Brain microvascular endothelial cell (primary cell): ENCODE data around the gene OSBPL10.

Experiments used
- DNase-seq: peaks from one replicate; pipeline ENCODE4 v3.0.0-alpha.2; 2020
- H3K27ac ChIP-seq: fragments of 250-450 bp; sonication (Bioruptor Pico); 2 replicates; pipeline ENCODE4 v1.5.1; 2020; ENCODE audit warnings: mild to moderate bottlenecking, moderate library complexity
- H3K27me3 ChIP-seq: fragments of 250-450 bp; sonication (Bioruptor Pico); replicated peaks from 2 replicates; pipeline ENCODE4 v1.5.1; 2020; ENCODE audit warnings: mild to moderate bottlenecking
- H3K36me3 ChIP-seq: fragments of 250-450 bp; sonication (Bioruptor Pico); replicated peaks from 2 replicates; pipeline ENCODE4 v1.5.1; 2020; ENCODE audit warnings: mild to moderate bottlenecking
- H3K4me3 ChIP-seq: 2 replicates; pipeline ENCODE4 v1.5.1; 2011; ENCODE audit warnings: low read depth, mild to moderate bottlenecking, control low read depth, low read length, moderate library complexity
- in situ Hi-C: cut with HindIII; loops from 2 replicates; pipeline ENCODE4 v1.10.0; 2017; ENCODE audit warnings: low sequenced_read_pairs, low pct_ligation_motif_present
- TF ChIP-seq, protein P1 (sequence below): IDR thresholded peaks from 2 replicates; pipeline ENCODE4 v1.5.1; 2011; ENCODE audit warnings: low read depth, mild to moderate bottlenecking, moderate library complexity, low read length, control low read depth, inconsistent platforms; ENCODE audit errors: missing control alignments

OSBPL10 gene

GRCh38 chr3:31770822-31771326 is 210.2 kb downstream of the OSBPL10 start:
- Histone ChIP-seq H3K36me3 (no peaks in the 10 kb centered on the region), H3K4me3 (no peak overlapping the region), H3K27ac (no peak overlapping the region), H3K27me3 (no peaks in the 10 kb centered on the region)
- in situ Hi-C loops, result no loop called here
- TF ChIP-seq, protein P1, sequence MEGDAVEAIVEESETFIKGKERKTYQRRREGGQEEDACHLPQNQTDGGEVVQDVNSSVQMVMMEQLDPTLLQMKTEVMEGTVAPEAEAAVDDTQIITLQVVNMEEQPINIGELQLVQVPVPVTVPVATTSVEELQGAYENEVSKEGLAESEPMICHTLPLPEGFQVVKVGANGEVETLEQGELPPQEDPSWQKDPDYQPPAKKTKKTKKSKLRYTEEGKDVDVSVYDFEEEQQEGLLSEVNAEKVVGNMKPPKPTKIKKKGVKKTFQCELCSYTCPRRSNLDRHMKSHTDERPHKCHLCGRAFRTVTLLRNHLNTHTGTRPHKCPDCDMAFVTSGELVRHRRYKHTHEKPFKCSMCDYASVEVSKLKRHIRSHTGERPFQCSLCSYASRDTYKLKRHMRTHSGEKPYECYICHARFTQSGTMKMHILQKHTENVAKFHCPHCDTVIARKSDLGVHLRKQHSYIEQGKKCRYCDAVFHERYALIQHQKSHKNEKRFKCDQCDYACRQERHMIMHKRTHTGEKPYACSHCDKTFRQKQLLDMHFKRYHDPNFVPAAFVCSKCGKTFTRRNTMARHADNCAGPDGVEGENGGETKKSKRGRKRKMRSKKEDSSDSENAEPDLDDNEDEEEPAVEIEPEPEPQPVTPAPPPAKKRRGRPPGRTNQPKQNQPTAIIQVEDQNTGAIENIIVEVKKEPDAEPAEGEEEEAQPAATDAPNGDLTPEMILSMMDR, result no peak
- DNase-seq, result peak; percentile 9

DNA sequence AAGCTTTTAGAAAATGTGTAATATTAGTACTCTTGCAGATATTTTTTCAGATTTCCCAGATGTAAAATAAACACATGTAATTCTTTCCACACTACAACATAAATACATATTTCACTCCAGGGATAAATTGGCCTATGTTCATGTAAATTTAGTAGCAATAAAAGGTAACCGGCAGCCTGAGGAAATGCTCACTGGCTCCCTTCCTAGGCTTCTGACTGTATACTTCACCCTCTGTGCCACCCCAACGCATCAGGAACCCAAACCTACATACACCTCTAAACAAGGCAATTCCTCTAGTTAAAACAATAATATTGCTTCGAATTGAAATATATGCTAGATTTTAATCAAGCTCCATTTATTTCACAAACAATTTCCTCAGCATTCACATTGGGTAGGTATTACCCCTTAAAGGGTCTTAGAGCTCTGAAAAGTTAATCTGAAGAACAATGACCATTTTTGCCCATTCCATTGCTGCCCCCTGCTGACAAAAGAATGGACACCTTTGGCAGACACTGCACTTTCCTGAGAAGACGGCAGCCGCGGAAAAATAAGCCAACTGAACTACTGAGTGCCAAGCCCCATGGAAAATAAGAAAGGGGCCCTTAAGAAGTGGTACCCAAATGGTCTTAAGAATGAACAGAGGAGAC is 212.5 kb downstream of the OSBPL10 start:
- peak; percentile 55 for DNase-seq
- Histone ChIP-seq H3K27me3 (no peaks in the 10 kb centered on the region), H3K27ac (no peak overlapping the region), H3K36me3 (no peaks in the 10 kb centered on the region), H3K4me3 (no peak overlapping the region)
- TF ChIP-seq, protein P1, result peak; percentile 75
- in situ Hi-C loops, result no loop called here

- H3K36me3 ChIP-seq, result no peaks in the 10 kb centered on the region
- no peak overlapping the region for H3K27ac ChIP-seq
- TF ChIP-seq, protein P1, result no peak
- in situ Hi-C loops, result no loop called here
- H3K4me3 ChIP-seq, result no peak overlapping the region
- no peak for DNase-seq
- H3K27me3 ChIP-seq, result no peaks in the 10 kb centered on the region
These were observed 213.1 kb downstream of the OSBPL10 start for GRCh38 chr3:31767920-31768319.

DNA sequence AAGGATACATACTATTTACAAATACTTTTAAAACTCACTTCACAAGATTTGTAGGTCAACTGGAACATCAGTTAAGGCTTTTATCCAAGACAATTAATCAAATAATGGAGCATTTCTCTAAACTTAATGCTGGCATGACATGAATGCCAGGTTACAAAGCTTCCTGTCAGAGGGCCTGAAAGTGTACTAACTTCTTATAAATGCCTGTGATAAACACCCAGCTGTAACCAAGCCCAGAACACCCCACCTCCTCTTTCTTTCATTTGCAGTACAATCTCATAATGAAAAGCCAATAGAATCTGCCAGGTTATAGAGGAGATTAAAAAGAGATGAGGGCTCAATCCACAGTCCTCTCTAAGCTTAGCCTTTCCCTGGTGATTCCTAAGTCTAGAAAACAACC is 214.4 kb downstream of the OSBPL10 start:
- Histone ChIP-seq H3K27me3 (no peaks in the 10 kb centered on the region), H3K27ac (no peak overlapping the region), H3K36me3 (no peaks in the 10 kb centered on the region), H3K4me3 (no peak overlapping the region)
- TF ChIP-seq, protein P1, result no peak
- in situ Hi-C loops, result no loop called here
- DNase-seq, result no peak

DNA sequence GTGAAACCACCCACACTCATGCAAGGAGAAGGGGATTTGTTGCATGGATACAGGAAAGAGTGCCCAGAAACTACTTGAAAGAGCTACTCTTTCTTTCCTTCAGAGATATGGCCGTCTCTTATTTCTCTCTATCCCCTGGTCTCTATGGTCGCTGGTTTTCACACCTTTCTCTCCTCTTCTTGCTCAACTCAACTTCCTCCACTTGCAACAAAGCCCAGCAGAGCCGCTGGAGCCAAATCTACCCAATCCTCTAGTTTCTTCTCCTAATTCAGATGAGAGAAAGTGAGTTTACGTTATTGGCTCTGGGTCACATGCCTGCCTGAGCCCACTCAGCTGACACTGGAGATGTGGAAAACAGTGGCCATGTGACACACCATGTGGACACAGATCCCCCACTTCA is 215.2 kb downstream of the OSBPL10 start:
- Histone ChIP-seq H3K27me3 (no peaks in the 10 kb centered on the region), H3K27ac (no peak overlapping the region), H3K36me3 (no peaks in the 10 kb centered on the region), H3K4me3 (no peak overlapping the region)
- DNase-seq, result no peak
- in situ Hi-C loops, result no loop called here
- TF ChIP-seq, protein P1, result no peak

GRCh38 chr3:31763731-31764130 is 217.3 kb downstream of the OSBPL10 start:
- Histone ChIP-seq H3K27me3 (no peaks in the 10 kb centered on the region), H3K36me3 (no peaks in the 10 kb centered on the region), H3K27ac (no peak overlapping the region), H3K4me3 (no peak overlapping the region)
- DNase-seq, result no peak
- TF ChIP-seq, protein P1, result no peak
- in situ Hi-C loops, result no loop called here
